ENCODE results near the gene SENP5. TPM values are rescaled to one million over a fixed set of nuclear protein-coding genes. Genes with fewer than 3 reads are reported as not detected.

SENP5 gene
- total and polyA plus RNA-seq, 9 of the 15 experiments (the other 6 are each of a cell fraction or from before 2014, with no cell fraction given): 18.3 to 59.7 (median 35.8) TPM

DNA sequence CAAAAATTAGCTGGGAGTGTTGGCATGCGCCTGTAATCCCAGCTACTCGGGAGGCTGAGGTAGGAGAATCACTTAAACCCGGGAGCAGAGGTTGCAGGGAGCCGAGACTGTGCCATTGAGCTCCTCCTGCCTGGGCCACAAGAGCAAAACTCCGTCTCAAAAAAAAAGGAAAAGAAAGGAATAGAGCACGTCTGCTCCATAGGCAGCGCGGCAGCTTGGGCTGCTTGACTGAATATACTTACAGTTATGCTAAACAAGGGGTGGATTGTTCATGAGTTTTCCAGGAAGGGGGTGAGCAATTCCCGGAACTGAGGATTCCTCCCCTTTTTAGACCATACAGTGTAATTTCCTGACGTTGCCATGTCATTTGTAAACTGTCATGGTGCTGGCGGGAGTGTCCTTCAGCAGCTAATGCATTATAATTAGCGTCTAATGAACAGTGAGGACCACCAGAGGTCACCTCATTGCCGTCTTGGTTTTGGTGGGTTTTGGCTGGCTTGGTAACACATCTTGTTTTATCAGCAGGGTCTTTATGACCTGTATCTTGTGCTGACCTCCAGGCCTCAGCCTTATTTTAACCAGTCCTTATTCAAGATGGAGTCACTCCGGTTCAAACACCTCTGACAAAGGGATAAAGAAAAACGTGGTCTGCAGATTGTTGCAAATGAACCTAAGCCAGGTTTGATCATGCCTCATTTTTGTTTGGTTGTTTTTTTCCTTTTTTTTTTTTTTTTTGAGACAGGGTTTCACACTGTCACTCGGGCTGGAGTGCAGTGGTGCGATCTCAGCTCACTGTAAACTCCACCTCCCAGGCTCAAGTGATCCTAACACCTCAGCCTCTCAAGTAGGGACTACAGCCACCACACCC, 24.9 kb upstream of the SENP5 start (continued):
- peak; percentile 43; the same call in 1 of the 2 replicates for TF ChIP-seq EGR1 (conservative IDR thresholded peaks at IDR 0.05)
- TF ChIP-seq PHF20 (IDR thresholded peaks at IDR 0.05; ENCODE audit: partially characterized antibody): no peak
- no peak for TF ChIP-seq ZNF384 (IDR thresholded peaks at IDR 0.05; ENCODE audit: low read depth, low read length)
- no peak for TF ChIP-seq HMGN3 (IDR thresholded peaks at IDR 0.05; ENCODE audit: borderline replicate concordance, extremely low read depth, insufficient read length, low read depth, low read length)
- TF ChIP-seq, protein P1, sequence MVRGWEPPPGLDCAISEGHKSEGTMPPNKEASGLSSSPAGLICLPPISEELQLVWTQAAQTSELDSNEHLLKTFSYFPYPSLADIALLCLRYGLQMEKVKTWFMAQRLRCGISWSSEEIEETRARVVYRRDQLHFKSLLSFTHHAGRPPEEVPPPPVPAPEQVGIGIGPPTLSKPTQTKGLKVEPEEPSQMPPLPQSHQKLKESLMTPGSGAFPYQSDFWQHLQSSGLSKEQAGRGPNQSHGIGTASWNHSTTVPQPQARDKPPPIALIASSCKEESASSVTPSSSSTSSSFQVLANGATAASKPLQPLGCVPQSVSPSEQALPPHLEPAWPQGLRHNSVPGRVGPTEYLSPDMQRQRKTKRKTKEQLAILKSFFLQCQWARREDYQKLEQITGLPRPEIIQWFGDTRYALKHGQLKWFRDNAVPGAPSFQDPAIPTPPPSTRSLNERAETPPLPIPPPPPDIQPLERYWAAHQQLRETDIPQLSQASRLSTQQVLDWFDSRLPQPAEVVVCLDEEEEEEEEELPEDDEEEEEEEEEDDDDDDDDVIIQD (CRISPR knock-in tag; IDR thresholded peaks at IDR 0.05): peak; percentile 99
- TF ChIP-seq, protein P2, sequence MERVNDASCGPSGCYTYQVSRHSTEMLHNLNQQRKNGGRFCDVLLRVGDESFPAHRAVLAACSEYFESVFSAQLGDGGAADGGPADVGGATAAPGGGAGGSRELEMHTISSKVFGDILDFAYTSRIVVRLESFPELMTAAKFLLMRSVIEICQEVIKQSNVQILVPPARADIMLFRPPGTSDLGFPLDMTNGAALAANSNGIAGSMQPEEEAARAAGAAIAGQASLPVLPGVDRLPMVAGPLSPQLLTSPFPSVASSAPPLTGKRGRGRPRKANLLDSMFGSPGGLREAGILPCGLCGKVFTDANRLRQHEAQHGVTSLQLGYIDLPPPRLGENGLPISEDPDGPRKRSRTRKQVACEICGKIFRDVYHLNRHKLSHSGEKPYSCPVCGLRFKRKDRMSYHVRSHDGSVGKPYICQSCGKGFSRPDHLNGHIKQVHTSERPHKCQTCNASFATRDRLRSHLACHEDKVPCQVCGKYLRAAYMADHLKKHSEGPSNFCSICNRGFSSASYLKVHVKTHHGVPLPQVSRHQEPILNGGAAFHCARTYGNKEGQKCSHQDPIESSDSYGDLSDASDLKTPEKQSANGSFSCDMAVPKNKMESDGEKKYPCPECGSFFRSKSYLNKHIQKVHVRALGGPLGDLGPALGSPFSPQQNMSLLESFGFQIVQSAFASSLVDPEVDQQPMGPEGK (CRISPR knock-in tag; IDR thresholded peaks at IDR 0.05; ENCODE audit: borderline replicate concordance): peak; percentile 99
- peak; percentile 99 for TF ChIP-seq ZFP1 (CRISPR knock-in tag; IDR thresholded peaks at IDR 0.05)
- no peak for TF ChIP-seq SMARCC2 (IDR thresholded peaks at IDR 0.05; ENCODE audit: low read depth)
- TF ChIP-seq, protein P3, sequence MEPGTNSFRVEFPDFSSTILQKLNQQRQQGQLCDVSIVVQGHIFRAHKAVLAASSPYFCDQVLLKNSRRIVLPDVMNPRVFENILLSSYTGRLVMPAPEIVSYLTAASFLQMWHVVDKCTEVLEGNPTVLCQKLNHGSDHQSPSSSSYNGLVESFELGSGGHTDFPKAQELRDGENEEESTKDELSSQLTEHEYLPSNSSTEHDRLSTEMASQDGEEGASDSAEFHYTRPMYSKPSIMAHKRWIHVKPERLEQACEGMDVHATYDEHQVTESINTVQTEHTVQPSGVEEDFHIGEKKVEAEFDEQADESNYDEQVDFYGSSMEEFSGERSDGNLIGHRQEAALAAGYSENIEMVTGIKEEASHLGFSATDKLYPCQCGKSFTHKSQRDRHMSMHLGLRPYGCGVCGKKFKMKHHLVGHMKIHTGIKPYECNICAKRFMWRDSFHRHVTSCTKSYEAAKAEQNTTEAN (CRISPR knock-in tag; IDR thresholded peaks at IDR 0.05): 0 out of 2 replicates have a peak, but pooled peaks have one; percentile 67
- TF ChIP-seq GATAD2B (IDR thresholded peaks at IDR 0.05; ENCODE audit: borderline replicate concordance): peak; percentile 77
- peak; percentile 98 for TF ChIP-seq ZNF695 (CRISPR knock-in tag; IDR thresholded peaks at IDR 0.05)
- peak; percentile 96 for TF ChIP-seq ZNF707 (CRISPR knock-in tag; conservative IDR thresholded peaks at IDR 0.05)
- TF ChIP-seq BRCA1 (IDR thresholded peaks at IDR 0.05): no peak
- TF ChIP-seq BRCA1 (CRISPR knock-in tag; IDR thresholded peaks at IDR 0.05): no peak
- TF ChIP-seq POLR2AphosphoS5 (IDR thresholded peaks at IDR 0.05; ENCODE audit: control insufficient read depth, insufficient read depth, low read depth, low read length): peak; percentile 63
- peak; percentile 81 for TF ChIP-seq MTA1 (IDR thresholded peaks at IDR 0.05; ENCODE audit: borderline replicate concordance)
- TF ChIP-seq PTBP1 (IDR thresholded peaks at IDR 0.05; ENCODE audit: low read depth, low read length): no peak
- TF ChIP-seq ZC3H4 (CRISPR knock-in tag; IDR thresholded peaks at IDR 0.05; ENCODE audit: borderline replicate concordance): no peak
- TF ChIP-seq NR2C1 (IDR thresholded peaks at IDR 0.05): peak; percentile 67; the same call in 1 of the 2 replicates
- peak; percentile 99 for TF ChIP-seq NR2C1 (tag; IDR thresholded peaks at IDR 0.05)
- peak; percentile 99 for TF ChIP-seq NR4A1 (CRISPR knock-in tag; IDR thresholded peaks at IDR 0.05)
- TF ChIP-seq NR4A1 (tag; IDR thresholded peaks at IDR 0.05): peak; percentile 100
- TF ChIP-seq, protein P4, sequence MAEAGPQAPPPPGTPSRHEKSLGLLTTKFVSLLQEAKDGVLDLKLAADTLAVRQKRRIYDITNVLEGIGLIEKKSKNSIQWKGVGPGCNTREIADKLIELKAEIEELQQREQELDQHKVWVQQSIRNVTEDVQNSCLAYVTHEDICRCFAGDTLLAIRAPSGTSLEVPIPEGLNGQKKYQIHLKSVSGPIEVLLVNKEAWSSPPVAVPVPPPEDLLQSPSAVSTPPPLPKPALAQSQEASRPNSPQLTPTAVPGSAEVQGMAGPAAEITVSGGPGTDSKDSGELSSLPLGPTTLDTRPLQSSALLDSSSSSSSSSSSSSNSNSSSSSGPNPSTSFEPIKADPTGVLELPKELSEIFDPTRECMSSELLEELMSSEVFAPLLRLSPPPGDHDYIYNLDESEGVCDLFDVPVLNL (CRISPR knock-in tag; IDR thresholded peaks at IDR 0.05; ENCODE audit: low read depth): no peak

Data from K562 (cell line).